BE2C (cell line): ENCODE results near the gene FBXO46.

Source experiments
- DNase-seq: peaks from one replicate; pipeline ENCODE4 v3.0.0-alpha.2; 2020
- H3K27me3 ChIP-seq: fragments of 250-450 bp; sonication (Bioruptor Pico); 2 replicates; pipeline ENCODE4 v1.5.1; 2020; ENCODE audit warnings: mild to moderate bottlenecking
- H3K36me3 ChIP-seq: fragments of 250-450 bp; sonication (Bioruptor Pico); 2 replicates; pipeline ENCODE4 v1.5.1; 2020; ENCODE audit warnings: mild to moderate bottlenecking
- H3K4me1 ChIP-seq: fragments of 250-450 bp; sonication (Bioruptor Pico); 2 replicates; pipeline ENCODE4 v1.5.1; 2020
- H3K4me3 ChIP-seq: 2 replicates; pipeline ENCODE4 v1.5.1; 2011; ENCODE audit warnings: low read depth, low read length
- H3K9me3 ChIP-seq: fragments of 250-450 bp; sonication (Bioruptor Pico); 2 replicates; pipeline ENCODE4 v1.5.1; 2020
- TF ChIP-seq, protein P1 (sequence below): IDR thresholded peaks from 2 replicates; pipeline ENCODE4 v1.5.1; 2012; ENCODE audit warnings: mild to moderate bottlenecking, low read depth, low read length

Gene FBXO46

DNA sequence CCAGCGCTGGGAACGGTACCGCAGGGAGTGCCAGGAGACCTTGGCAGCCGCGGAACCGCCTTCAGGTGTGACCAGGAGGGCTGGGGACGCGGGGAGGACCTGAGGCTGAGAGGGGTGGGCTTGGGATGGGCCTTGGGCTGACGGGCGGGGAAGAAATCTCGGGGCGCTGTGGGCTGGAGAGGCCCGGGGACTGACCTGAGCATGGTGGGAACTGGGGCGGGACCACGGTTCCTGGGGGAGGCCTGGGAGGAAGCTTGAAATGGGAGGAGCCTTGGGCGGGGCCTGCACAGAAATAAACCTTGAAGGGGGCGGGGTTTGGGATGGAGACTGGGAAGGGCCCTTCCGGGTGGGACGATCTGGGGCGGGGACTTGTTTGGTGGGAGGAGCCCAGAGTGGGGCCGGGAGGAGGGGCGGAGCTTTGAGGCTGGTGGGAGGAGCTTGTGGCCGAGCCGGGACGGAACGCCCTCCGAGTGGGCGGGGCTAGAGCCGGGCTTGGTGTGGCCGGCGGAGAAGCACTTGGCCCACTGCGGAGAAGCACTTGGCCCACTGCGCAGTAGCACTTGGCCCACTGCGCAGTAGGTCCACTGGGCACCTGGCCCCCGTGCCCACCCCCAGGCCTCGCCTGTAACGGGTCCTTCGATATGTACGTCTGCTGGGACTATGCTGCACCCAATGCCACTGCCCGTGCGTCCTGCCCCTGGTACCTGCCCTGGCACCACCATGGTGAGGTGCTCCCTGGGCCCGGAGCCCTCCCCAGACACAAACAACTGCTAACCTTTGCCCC lies 59.8 kb downstream of the FBXO46 start:
- Histone ChIP-seq H3K27me3 (peaks cover 25% of the 10 kb centered on the region), H3K4me1 (no peaks in the 10 kb centered on the region; the same call in 1 of the 2 replicates), H3K9me3 (no peaks in the 10 kb centered on the region; the same call in 1 of the 2 replicates), H3K4me3 (no peak overlapping the region), H3K36me3 (no peaks in the 10 kb centered on the region)
- peak; percentile 97 for DNase-seq
- TF ChIP-seq, protein P1, sequence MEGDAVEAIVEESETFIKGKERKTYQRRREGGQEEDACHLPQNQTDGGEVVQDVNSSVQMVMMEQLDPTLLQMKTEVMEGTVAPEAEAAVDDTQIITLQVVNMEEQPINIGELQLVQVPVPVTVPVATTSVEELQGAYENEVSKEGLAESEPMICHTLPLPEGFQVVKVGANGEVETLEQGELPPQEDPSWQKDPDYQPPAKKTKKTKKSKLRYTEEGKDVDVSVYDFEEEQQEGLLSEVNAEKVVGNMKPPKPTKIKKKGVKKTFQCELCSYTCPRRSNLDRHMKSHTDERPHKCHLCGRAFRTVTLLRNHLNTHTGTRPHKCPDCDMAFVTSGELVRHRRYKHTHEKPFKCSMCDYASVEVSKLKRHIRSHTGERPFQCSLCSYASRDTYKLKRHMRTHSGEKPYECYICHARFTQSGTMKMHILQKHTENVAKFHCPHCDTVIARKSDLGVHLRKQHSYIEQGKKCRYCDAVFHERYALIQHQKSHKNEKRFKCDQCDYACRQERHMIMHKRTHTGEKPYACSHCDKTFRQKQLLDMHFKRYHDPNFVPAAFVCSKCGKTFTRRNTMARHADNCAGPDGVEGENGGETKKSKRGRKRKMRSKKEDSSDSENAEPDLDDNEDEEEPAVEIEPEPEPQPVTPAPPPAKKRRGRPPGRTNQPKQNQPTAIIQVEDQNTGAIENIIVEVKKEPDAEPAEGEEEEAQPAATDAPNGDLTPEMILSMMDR = no peak

DNA sequence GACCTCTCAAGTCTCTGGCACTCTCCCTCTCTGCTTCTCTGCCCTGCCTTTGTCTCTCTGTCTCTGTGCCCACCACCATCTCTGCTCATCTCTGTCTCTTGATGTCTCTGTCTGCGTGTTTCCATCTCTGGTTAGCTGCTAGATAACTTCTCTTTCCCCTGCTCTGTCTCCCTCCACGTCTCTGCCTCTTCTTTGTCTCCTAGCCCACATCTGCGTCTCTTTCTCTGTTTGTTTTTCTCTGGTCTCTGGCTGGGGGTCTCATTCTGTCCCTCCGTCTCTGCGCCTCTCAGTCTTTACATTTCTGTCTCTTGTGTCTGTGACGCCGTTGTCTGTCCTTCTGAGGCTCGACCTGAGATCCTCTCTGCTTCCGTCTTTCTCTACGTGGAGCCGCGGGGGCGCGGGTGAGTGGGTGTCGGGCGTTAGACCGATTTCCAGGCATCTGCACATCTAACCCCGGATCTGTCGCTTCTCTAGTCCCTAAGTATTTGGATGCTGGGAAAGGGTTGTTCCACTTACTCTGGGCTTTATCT lies 62.3 kb downstream of the FBXO46 start:
- no peaks in the 10 kb centered on the region; the same call in 1 of the 2 replicates for H3K4me1 ChIP-seq
- DNase-seq = no peak
- no peaks in the 10 kb centered on the region; the same call in 1 of the 2 replicates for H3K9me3 ChIP-seq
- peak overlapping the region; percentile 58 for H3K4me3 ChIP-seq
- TF ChIP-seq, protein P1 = no peak
- H3K36me3 ChIP-seq = no peaks in the 10 kb centered on the region
- H3K27me3 ChIP-seq = peaks cover 25% of the 10 kb centered on the region

DNA sequence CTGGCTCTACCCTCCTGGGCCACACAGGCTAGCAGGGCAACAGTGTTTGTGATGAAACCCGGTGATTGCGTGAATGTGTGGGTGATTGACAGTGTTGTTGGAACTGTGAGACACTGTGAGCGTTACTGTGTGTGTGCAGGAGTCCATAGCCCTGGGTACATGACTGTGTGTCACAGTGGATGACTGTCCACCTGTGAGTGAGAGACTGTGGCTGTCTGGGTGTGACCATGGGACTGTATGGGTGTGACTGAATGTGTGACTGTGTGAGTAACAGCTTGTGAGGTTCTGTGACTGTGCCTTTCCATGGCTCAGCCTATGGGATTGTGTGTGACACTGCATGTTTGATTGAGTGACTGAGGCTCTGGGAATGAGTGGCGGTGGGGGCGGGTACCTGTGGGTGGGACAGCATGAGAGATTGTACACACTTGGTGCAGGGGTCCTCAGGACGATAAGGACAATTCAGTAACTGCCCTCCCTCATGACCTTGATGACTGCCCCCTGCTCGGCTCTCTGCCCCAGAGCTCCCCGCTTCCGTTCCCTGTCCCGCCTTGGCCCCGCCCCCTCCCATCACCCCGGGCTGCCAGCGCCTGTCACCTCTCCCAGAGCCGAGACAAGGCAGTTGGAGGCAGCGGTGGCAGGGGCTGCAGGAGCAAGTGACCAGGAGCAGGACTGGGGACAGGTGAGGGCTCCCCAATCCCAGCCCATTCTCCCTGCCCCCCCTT lies 62.9 kb downstream of the FBXO46 start, which contains the start of gene GIPR:
TSS of gene GIPR (plus strand) at position 602 of the 722 bp plus-strand sequence. CDS start 1,300 bp downstream, outside the sequence.
- TF ChIP-seq, protein P1 = no peak
- Histone ChIP-seq H3K4me3 (peak within 1 kb of the TSS; percentile 58), H3K4me1 (no peaks in the 10 kb centered on the region; the same call in 1 of the 2 replicates), H3K9me3 (no peaks in the 10 kb centered on the region; the same call in 1 of the 2 replicates), H3K27me3 (peaks cover 25% of the 10 kb centered on the region), H3K36me3 (no peaks in the 10 kb centered on the region)
- peak; percentile 55 for DNase-seq

DNA sequence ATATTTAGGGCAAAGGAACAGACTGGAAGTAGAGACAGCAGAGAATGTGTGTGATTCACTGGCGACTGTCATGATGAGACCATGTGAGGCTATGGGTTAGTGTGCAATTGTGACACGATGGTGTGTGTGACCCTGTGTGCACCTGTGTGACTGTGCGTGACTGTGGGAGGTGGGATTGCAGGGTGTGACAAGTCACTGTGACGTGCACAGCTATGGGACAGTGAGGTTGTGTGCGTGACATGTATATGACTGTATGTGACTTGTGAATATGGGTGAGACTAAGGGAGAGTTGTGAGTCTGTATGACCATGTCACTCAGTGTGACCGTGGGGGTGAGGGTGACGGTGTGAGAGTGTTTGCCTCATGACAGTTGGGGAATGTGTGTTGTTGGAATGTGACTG lies 66.1 kb downstream of the FBXO46 start:
- no peak for DNase-seq
- Histone ChIP-seq H3K27me3 (peaks cover 16% of the 10 kb centered on the region), H3K9me3 (no peaks in the 10 kb centered on the region; the same call in 1 of the 2 replicates), H3K4me1 (no peaks in the 10 kb centered on the region; the same call in 1 of the 2 replicates), H3K4me3 (no peak overlapping the region), H3K36me3 (no peaks in the 10 kb centered on the region)
- TF ChIP-seq, protein P1 = no peak

DNA sequence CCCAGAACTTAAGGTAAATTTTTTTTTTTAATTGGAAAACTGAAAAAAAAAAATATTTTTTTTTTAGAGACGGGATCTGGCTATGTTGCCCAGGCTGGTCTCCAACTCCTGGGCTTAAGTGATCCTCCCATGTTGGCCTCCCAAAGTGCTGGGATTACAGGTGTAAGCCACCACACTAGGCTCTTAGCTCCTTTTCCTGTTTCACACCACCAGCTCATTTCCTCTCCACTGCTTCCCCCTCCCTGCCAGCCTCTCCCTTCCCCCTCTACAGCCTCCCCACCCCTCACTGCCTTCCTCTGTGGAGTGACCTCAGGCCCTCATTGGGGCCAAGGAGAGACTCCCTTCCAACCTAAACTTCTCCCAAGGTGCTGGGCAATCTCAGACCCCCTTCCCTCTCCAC lies 66.9 kb downstream of the FBXO46 start:
- H3K4me1 ChIP-seq = no peaks in the 10 kb centered on the region; the same call in 1 of the 2 replicates
- no peak overlapping the region for H3K4me3 ChIP-seq
- no peaks in the 10 kb centered on the region for H3K9me3 ChIP-seq
- H3K36me3 ChIP-seq = no peaks in the 10 kb centered on the region
- TF ChIP-seq, protein P1 = no peak
- no peak for DNase-seq
- H3K27me3 ChIP-seq = peaks cover 8% of the 10 kb centered on the region
